GM12865 (cell line): ENCODE data around the gene PF4V1.

Experiments
- DNase-seq: peaks from one replicate; pipeline ENCODE4 v3.0.0; 2010; ENCODE audit warnings: low read depth
- H3K4me3 ChIP-seq: 2 replicates; pipeline ENCODE4 v1.5.1; 2011; ENCODE audit warnings: mild to moderate bottlenecking, low read depth, low read length, control low read depth
- CTCF ChIP-seq: IDR thresholded peaks from 2 replicates; pipeline ENCODE4 v1.5.1; 2011; ENCODE audit warnings: low read length, control low read depth, low read depth, inconsistent platforms; ENCODE audit not compliant: insufficient read depth; ENCODE audit errors: missing control alignments

Gene PF4V1

DNA sequence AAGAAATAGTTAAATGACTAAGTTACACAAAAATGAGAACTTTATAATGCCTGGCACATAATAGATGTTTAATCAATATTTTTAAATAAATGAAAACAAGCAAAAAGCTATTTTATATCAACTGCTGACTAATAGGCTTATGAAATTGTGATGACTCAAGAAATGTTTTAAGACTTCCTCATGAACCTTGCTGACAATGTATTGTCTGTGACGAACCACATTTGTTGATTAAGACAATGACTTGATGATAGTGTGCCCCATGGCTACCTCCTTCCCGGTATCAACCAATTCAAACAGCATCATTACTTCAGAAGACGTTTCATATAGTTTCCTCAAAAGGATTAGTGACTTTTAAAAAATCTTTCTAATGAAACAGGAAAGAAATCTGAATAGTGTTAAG is 8.8 kb upstream of the PF4V1 start:
- H3K4me3 ChIP-seq, result no peak overlapping the region
- DNase-seq, result no peak
- no peak for TF ChIP-seq CTCF

- DNase-seq, result no peak
- no peak overlapping the region for H3K4me3 ChIP-seq
- no peak for TF ChIP-seq CTCF
Measured at GRCh38 chr4:73844806-73845205, 8.3 kb upstream of the PF4V1 start.

- no peak for DNase-seq
- H3K4me3 ChIP-seq, result no peak overlapping the region
- TF ChIP-seq CTCF, result no peak
Measured at GRCh38 chr4:73847526-73848182, 5.4 kb upstream of the PF4V1 start.

GRCh38 chr4:73848183-73848777 is 4.8 kb upstream of the PF4V1 start:
- no peak for DNase-seq
- H3K4me3 ChIP-seq, result no peak overlapping the region
- no peak for TF ChIP-seq CTCF

GRCh38 chr4:73850261-73850970 is 2.7 kb upstream of the PF4V1 start:
- no peak for TF ChIP-seq CTCF
- no peak overlapping the region for H3K4me3 ChIP-seq
- no peak for DNase-seq

DNA sequence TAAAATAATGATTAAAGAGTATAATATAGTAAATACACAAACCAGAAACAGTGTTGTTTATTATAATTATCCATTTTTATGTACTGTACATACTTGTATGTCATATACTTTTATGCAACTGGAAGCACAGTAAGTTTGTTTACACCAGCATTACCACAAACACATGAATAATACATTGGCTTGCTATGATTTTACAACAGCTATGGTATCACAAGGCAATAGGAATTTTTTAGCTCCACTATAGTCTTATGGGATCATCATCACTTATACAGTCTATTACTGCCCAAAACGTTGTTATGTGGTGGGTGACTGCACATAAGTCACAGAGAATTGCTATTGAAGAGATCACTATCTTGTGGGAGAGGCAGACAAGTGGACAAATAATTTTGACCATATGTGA is 1.8 kb upstream of the PF4V1 start:
- DNase-seq, result no peak
- TF ChIP-seq CTCF, result no peak
- no peak overlapping the region for H3K4me3 ChIP-seq
